NCI-H2227 treated with DMSO at 0.1 percent for 48 hours (cell line): ENCODE results near the gene CAPN15.
"Not testable (repeated sequence)": the region's sequence is repeated elsewhere in the genome, so short reads cannot be mapped to it uniquely, and the experiment has no call there.

Experiments used
- DNase-seq: peaks from one replicate; lab custom pipeline; 2025; lab: John Stamatoyannopoulos, UW

Gene CAPN15

GRCh38 chr16:527015-527903 lies at the start of gene CAPN15:
Gene CAPN15 (plus strand): TSS chr16:527712. CDS start chr16:546839, 19,127 bp downstream.
- DNase-seq: peak; percentile 94

DNA sequence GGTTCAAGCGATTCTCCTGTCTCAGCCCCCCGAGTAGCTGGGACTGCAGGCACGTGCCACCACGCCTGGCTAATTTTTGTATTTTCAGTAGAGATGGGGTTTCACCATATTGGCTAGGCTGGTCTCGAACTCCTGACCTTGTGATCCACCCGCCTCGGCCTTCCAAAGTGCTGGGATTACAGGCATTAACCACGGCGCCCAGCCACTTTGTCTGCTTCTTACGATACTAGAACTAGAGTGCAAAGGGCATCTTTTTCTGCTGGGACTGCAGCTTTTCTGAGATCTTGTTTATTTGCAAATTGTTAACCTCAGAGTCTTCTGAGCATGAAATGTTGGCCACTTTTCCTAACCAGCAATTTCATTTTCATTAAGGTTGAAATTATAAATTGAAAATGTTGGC lies 49.2 kb upstream of the CAPN15 start:
- DNase-seq: peak; percentile 21

GRCh38 chr16:482468-483185 lies 44.9 kb upstream of the CAPN15 start:
- no peak for DNase-seq

GRCh38 chr16:483341-484075 lies 44.0 kb upstream of the CAPN15 start:
- DNase-seq: no peak

DNA sequence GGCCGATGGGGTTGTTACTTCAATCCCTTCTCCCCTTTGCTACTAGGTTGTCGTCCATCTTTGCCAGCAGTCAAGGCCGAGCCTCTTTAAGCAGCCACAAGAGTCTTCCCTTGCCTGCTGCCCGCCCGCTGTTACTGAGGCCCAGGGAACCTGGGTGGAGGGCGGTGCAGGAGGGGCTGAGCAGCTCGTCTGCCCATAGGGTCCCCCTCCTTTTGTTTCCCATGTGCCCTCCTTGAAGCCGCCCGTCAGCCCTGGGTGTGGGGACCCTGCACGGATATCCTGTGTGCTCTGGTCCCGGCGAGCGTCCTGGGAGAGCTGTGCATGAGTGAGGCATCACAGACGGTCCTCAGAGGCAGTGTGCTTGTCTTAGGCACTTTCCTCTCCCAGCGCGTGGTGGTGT lies 37.9 kb upstream of the CAPN15 start:
- DNase-seq: no peak

DNA sequence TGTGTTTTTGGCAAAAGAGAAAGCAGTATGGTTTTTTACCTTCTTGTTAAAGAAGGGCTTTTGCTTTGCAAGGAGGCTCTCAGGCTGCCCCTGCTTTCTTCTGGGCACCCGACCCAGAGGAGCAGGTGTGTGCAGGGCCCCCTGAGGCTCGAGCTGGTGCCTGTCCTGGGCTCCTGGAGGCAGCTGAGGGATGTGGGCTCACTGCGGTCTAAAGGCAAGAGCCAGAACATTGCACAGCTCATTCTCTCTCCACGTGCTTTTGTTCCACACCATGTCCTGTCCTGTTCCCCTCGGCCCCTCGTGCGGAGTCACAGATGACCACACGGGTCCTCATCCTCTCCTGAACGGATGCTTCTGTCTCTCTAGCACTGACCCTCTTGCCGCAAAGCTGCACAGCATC lies 36.7 kb upstream of the CAPN15 start:
- no peak for DNase-seq

GRCh38 chr16:491220-491919 lies 36.1 kb upstream of the CAPN15 start:
- DNase-seq: no peak

DNA sequence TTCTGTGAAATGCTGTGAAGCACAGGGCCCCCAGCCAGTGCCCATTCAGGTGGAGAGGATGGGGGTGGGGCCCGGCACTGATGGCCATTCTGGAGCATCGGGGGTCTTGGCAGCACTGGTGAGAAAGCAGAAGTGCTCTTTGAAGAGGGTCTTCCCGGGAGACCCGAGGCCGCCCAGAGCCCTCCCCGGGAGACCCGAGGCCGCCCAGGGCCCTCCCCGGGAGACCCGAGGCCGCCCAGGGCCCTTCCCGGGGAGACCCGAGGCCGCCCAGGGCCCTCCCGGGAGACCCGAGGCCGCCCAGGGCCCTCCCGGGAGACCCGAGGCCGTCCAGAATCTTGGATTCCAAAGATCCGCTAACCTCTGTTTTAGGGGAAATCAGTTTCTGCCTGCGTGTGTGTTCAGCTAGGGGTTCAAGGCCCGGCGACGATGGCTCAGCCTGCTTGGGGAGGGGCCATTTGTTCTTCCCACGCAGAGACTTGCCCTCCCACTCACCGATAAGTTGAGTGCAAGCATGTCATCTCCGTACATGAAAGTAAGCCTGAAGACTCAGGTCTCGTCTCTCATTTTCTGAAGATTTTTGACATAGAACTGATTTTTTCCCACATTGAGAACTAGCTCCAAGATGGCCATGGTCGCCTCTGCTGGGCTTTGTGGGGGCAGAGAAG lies 35.2 kb upstream of the CAPN15 start:
- no peak for DNase-seq

DNA sequence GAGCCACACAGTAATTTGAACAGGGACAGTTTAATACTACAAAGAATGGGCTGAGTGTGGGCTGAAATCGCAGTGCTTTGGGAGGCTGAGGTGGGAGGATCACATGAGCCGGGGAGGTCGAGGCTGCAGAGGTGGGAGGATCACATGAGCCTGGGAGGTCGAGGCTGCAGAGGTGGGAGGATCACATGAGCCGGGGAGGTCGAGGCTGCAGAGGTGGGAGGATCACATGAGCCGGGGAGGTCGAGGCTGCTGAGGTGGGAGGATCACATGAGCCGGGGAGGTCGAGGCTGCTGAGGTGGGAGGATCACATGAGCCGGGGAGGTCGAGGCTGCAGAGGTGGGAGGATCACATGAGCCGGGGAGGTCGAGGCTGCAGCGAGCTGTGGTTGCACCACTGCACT lies 32.8 kb upstream of the CAPN15 start:
- not testable (repeated sequence) for DNase-seq

- no peak for DNase-seq
Observed at GRCh38 chr16:495127-495748, 32.3 kb upstream of the CAPN15 start.

GRCh38 chr16:496097-496886 lies 31.2 kb upstream of the CAPN15 start:
- DNase-seq: no peak

DNA sequence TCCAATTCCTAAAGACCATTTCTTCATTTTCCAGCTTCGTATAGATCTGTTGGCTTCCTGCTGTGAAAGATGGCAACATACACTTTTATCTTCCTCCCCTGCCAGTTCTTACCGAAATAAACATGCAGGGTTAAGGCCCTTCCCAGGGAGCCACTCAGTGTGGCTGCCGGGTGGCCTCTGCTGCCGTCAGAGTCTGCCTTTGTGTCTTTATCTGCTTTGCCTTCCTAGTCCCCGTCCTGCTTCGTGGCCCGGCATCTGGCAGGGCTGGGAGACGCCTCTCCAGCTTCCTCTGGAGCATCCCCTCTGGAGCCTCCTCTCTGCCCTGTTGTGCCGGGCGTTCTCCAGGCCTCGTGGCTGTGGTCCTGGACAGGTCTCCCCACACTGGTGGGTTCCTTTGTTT lies 30.3 kb upstream of the CAPN15 start:
- no peak for DNase-seq

DNA sequence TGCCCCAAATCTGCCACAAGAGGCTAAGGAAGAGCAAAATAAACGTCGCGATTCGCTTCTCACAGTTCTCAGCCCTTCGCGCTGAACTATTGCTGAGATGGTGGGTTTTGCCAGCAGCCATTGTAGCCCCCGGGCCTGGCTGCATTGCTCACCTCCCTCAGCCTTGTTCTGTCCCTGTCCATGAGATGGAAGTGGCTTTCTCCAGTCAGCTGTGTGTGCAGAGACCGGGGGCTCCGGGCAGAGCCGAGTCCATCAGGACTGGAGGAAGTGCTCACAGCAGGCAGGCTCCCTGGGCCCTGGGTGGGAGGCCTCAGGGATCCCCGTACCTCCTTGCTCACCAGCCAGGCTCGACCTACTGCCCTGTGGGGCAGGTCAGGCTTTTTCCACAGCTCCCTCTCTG lies 27.6 kb upstream of the CAPN15 start:
- DNase-seq: no peak

GRCh38 chr16:500709-501108 lies 26.8 kb upstream of the CAPN15 start:
- no peak for DNase-seq

- DNase-seq: no peak
Observed at GRCh38 chr16:502179-502943, 25.2 kb upstream of the CAPN15 start.

GRCh38 chr16:503150-504071 lies 24.1 kb upstream of the CAPN15 start:
- no peak for DNase-seq

- DNase-seq: no peak
Observed at GRCh38 chr16:505479-506245, 21.9 kb upstream of the CAPN15 start.

DNA sequence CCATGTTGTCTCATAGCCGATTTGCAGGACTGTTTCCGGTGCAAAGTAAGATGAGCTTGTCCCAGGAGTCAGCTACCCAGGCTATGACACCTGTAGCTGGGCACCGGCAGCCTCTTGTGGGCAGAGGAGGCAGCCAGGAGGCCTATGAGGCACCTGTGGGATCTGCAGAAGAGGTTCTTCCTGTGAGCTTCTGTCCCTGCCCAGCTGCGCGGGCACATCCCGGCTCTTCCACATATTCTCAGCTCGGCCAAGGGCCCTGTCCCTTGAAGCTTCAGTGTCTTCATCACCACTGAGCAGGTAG lies 21.3 kb upstream of the CAPN15 start:
- DNase-seq: no peak
